ENCODE results near the gene TMEM207.

Gene TMEM207

GRCh38 chr3:190385731-190386688 lies 63.7 kb downstream of the TMEM207 start:
- H3K9me3 ChIP-seq (ENCODE audit: control insufficient read depth, insufficient read depth, low read length), result no peaks in the 10 kb centered on the region
- H3K4me1 ChIP-seq (ENCODE audit: insufficient read depth, low read length), result peaks cover 8% of the 10 kb centered on the region
- no peak overlapping the region for H3K9ac ChIP-seq (ENCODE audit: low read depth, low read length)
- H3K36me3 ChIP-seq (ENCODE audit: insufficient read depth, low read length), result no peaks in the 10 kb centered on the region

- Histone ChIP-seq H3K36me3 (ENCODE audit: insufficient read depth, low read length) (no peaks in the 10 kb centered on the region), H3K4me1 (ENCODE audit: insufficient read depth, low read length) (peaks cover 10% of the 10 kb centered on the region), H3K9ac (ENCODE audit: low read depth, low read length) (no peak overlapping the region), H3K9me3 (ENCODE audit: control insufficient read depth, insufficient read depth, low read length) (no peaks in the 10 kb centered on the region)
These were observed 65.4 kb downstream of the TMEM207 start for GRCh38 chr3:190384309-190384756.

- Histone ChIP-seq H3K9me3 (ENCODE audit: control insufficient read depth, insufficient read depth, low read length) (no peaks in the 10 kb centered on the region), H3K9ac (ENCODE audit: low read depth, low read length) (no peak overlapping the region), H3K36me3 (ENCODE audit: insufficient read depth, low read length) (no peaks in the 10 kb centered on the region), H3K4me1 (ENCODE audit: insufficient read depth, low read length) (peaks cover 13% of the 10 kb centered on the region)
These were observed 67.6 kb downstream of the TMEM207 start for GRCh38 chr3:190382082-190382481.

GRCh38 chr3:190381441-190381840 lies 68.3 kb downstream of the TMEM207 start:
- H3K36me3 ChIP-seq (ENCODE audit: insufficient read depth, low read length), result no peaks in the 10 kb centered on the region
- no peaks in the 10 kb centered on the region for H3K9me3 ChIP-seq (ENCODE audit: control insufficient read depth, insufficient read depth, low read length)
- H3K4me1 ChIP-seq (ENCODE audit: insufficient read depth, low read length), result peaks cover 14% of the 10 kb centered on the region
- H3K9ac ChIP-seq (ENCODE audit: low read depth, low read length), result no peak overlapping the region

- H3K9me3 ChIP-seq (ENCODE audit: control insufficient read depth, insufficient read depth, low read length), result no peaks in the 10 kb centered on the region
- no peak overlapping the region for H3K9ac ChIP-seq (ENCODE audit: low read depth, low read length)
- no peaks in the 10 kb centered on the region for H3K36me3 ChIP-seq (ENCODE audit: insufficient read depth, low read length)
- peaks cover 21% of the 10 kb centered on the region for H3K4me1 ChIP-seq (ENCODE audit: insufficient read depth, low read length)
These were observed 69.5 kb downstream of the TMEM207 start for GRCh38 chr3:190380184-190380583.

Data from ES-I3 (cell line).